HCT116 (cell line): Measurements from ENCODE around the gene NFKB1. TPM values are rescaled to one million over a fixed set of nuclear protein-coding genes. Genes with fewer than 3 reads are reported as not detected.

Experiments
- ATAC-seq: fragments of 200-7000 bp; cut with Tn5 transposase; 2 replicates; pipeline ENCODE4 v1.9.1; 2020; ENCODE audit warnings: mild to moderate bottlenecking, moderate library complexity
- BruUV-seq: library from RNA; stranded (reverse); fragments of 400-500 nt; replicated peaks from 2 replicates; lab custom pipeline; 2021; lab: Mats Ljungman, UMichigan
- CTCF ChIA-PET: fragments of 300-600 bp; sonication (Branson Sonifier 250); formaldehyde crosslinking; loops from one replicate; lab custom pipeline; 2021; ENCODE audit warnings: antibody characterized with exemption; lab: Charles Lee
- POLR2A ChIA-PET: fragments of 300-600, 350-600 bp; sonication (Branson Sonifier 250); formaldehyde crosslinking; loops from one replicate; lab custom pipeline; 2021; ENCODE audit warnings: antibody characterized with exemption; lab: Charles Lee
- RAD21 ChIA-PET, 2 experiments: fragments of 300-600 bp; sonication (Branson Sonifier 250); formaldehyde crosslinking; loops; one replicate each; lab custom pipeline; 2023; ENCODE audit warnings: low total read pairs in 2 of 2; ENCODE audit not compliant: uncharacterized antibody in 2 of 2, unreplicated experiment in 2 of 2, low non-redundant PET in 1 of 2; lab: Charles Lee
- DNase-seq: peaks from one replicate; pipeline ENCODE4 v3.0.0-alpha.2; 2010; ENCODE audit warnings: low read depth, low spot score
- H2AFZ ChIP-seq: fragments of 200-600 bp; shearing (Covaris generic), sonication (generic); 2 replicates; pipeline ENCODE4 v1.6.1; 2017; ENCODE audit warnings: low read depth, mixed run types, mixed read lengths, antibody characterized with exemption, low read length; ENCODE audit not compliant: poor library complexity, severe bottlenecking
- H3K27ac ChIP-seq: 2 replicates; pipeline ENCODE4 v1.5.1; 2012; ENCODE audit warnings: low read depth, low read length
- H3K27me3 ChIP-seq: fragments of 200-600 bp; sonication (generic); 2 replicates; pipeline ENCODE4 v1.6.1; 2016; ENCODE audit warnings: mixed run types, low read length, mixed read lengths; ENCODE audit not compliant: insufficient read depth
- H3K36me3 ChIP-seq, 2 experiments: fragments of 200-500 bp in 1 of 2; fragments of 200-600 bp in 1 of 2; sonication (Bioruptor generic) in 1 of 2; sonication (generic) in 1 of 2; 2 replicates each; pipeline versions ENCODE4 v1.5.1 to v1.6.1; 2014 to 2016; ENCODE audit warnings: low read length in 2 of 2, inconsistent platforms in 1 of 2, mixed read lengths in 1 of 2, mixed run types in 1 of 2; ENCODE audit not compliant: insufficient read depth in 2 of 2, control insufficient read depth in 1 of 2
- H3K4me1 ChIP-seq, 2 experiments: fragments of 200-600 bp in 1 of 2; sonication (generic) in 1 of 2; 2 replicates each; pipeline versions ENCODE4 v1.5.1 to v1.6.1; 2012 to 2017; ENCODE audit warnings: low read length in 2 of 2, inconsistent platforms in 1 of 2, mild to moderate bottlenecking in 1 of 2, mixed read lengths in 1 of 2, mixed run types in 1 of 2, moderate library complexity in 1 of 2; ENCODE audit not compliant: insufficient read depth in 2 of 2, control insufficient read depth in 1 of 2
- H3K4me2 ChIP-seq: fragments of 200-600 bp; sonication (generic); 2 replicates; pipeline ENCODE4 v1.6.1; 2017; ENCODE audit warnings: mixed run types, low read length, mixed read lengths
- H3K4me3 ChIP-seq, 2 experiments: fragments of 200-600 bp in 1 of 2; sonication (generic) in 1 of 2; replicated peaks in 1 of 2; 2 replicates each; pipeline ENCODE4 v1.5.1; 2011 to 2016; ENCODE audit warnings: low read length in 2 of 2, control low read depth in 1 of 2, low read depth in 1 of 2, mild to moderate bottlenecking in 1 of 2, mixed read lengths in 1 of 2, mixed run types in 1 of 2
- H3K79me2 ChIP-seq: fragments of 200-600 bp; sonication (generic); 2 replicates; pipeline ENCODE4 v1.6.1; 2017; ENCODE audit warnings: mild to moderate bottlenecking, mixed run types, low read length, moderate library complexity, mixed read lengths; ENCODE audit not compliant: insufficient read depth
- H3K9ac ChIP-seq: fragments of 200-600 bp; sonication (generic); 2 replicates; pipeline ENCODE4 v1.6.1; 2016; ENCODE audit warnings: low read length, mixed read lengths
- H3K9me2 ChIP-seq: fragments of 200-600 bp; sonication (generic), shearing (Covaris generic); 2 replicates; pipeline ENCODE4 v1.6.1; 2017; ENCODE audit warnings: mixed run types, mild to moderate bottlenecking, moderate library complexity; ENCODE audit not compliant: insufficient read depth
- H3K9me3 ChIP-seq, 2 experiments: fragments of 200-500 bp in 1 of 2; fragments of 200-600 bp in 1 of 2; sonication (Bioruptor generic) in 1 of 2; sonication (generic) in 1 of 2; 2 replicates each; pipeline ENCODE4 v1.6.1; 2014 to 2017; ENCODE audit warnings: low read length in 2 of 2, mixed read lengths in 2 of 2, inconsistent platforms in 1 of 2, low read depth in 1 of 2, mild to moderate bottlenecking in 1 of 2, mixed run types in 1 of 2, moderate library complexity in 1 of 2; ENCODE audit not compliant: control insufficient read depth in 1 of 2, insufficient read depth in 1 of 2
- H4K20me1 ChIP-seq: fragments of 200-600 bp; sonication (generic), shearing (Covaris generic); 2 replicates; pipeline ENCODE4 v1.6.1; 2017; ENCODE audit warnings: mixed run types, mild to moderate bottlenecking, moderate library complexity; ENCODE audit not compliant: insufficient read depth
- CTCF ChIP-seq, 3 experiments: fragments of 200-600 bp in 1 of 3; sonication (generic) in 1 of 3; IDR thresholded peaks in 2 of 3; conservative IDR thresholded peaks in 1 of 3; 2 replicates each; pipeline ENCODE4 v1.5.1; 2012 to 2017; ENCODE audit warnings: low read depth in 2 of 3, low read length in 2 of 3, antibody characterized with exemption in 1 of 3, borderline replicate concordance in 1 of 3, control low read depth in 1 of 3, mild to moderate bottlenecking in 1 of 3, mixed read lengths in 1 of 3, mixed run types in 1 of 3, moderate library complexity in 1 of 3; ENCODE audit not compliant: insufficient read depth in 1 of 3
- EZH2 ChIP-seq: fragments of 200-600 bp; sonication (generic); IDR thresholded peaks from 2 replicates; pipeline ENCODE4 v1.6.1; 2017; ENCODE audit warnings: antibody characterized with exemption, mixed run types
- EZH2phosphoT487 ChIP-seq: fragments of 200-600 bp; IDR thresholded peaks from 2 replicates; pipeline ENCODE4 v1.6.1; 2018; ENCODE audit warnings: antibody characterized with exemption, borderline replicate concordance
- SP1 ChIP-seq: IDR thresholded peaks from 2 replicates; pipeline ENCODE4 v1.6.1; 2012; ENCODE audit warnings: low read depth
- SRF ChIP-seq: IDR thresholded peaks from 2 replicates; pipeline ENCODE4 v1.6.1; 2012; ENCODE audit warnings: low read depth
- ZNF274 ChIP-seq: fragments of 200-500 bp; sonication (Bioruptor generic); IDR thresholded peaks from 2 replicates; pipeline ENCODE4 v1.6.1; 2014; ENCODE audit warnings: mild to moderate bottlenecking, low read depth, low read length, inconsistent platforms
- intact Hi-C: fragments of 100-400 bp; cut with micrococcal nuclease; formaldehyde crosslinking; loops from 2 replicates; pipeline ENCODE4 v1.10.0; 2022
- total RNA-seq: library from RNA; stranded (reverse); gene quantifications from one replicate; pipeline ENCODE4 v1.2.1, GENCODE V29; 2021; ENCODE audit not compliant: unreplicated experiment

The NFKB1 gene
- total RNA-seq, 1 experiment from 2014 or later: 29.4 TPM

- ATAC-seq (no peak), DNase-seq (no peak)
- POLR2A ChIA-PET: no interaction called here
- Histone ChIP-seq H3K9me3 (no peaks in the 10 kb centered on the region), H2AFZ (no peak overlapping the region), H3K4me2 (no peak overlapping the region), H3K9me2 (no peaks in the 10 kb centered on the region)
- no peak for TF ChIP-seq CTCF (IDR thresholded peaks at IDR 0.05 in 2 of 3, conservative IDR thresholded peaks at IDR 0.05 in 1 of 3; ENCODE audit: borderline replicate concordance in 1 of 3, insufficient read depth in 1 of 3, low read depth in 2 of 3, low read length in 2 of 3)
- TF ChIP-seq EZH2phosphoT487: no peak
- TF ChIP-seq SP1: no peak
- TF ChIP-seq EZH2: no peak
- TF ChIP-seq SRF: no peak
- TF ChIP-seq, all 23 proteins: peak for 0
- H3K36me3 ChIP-seq: no peaks in the 10 kb centered on the region
- ChIA-PET RAD21 (no interaction called here), CTCF (no interaction called here)
- intact Hi-C loops: no loop called here
- no peak overlapping the region for H3K4me3 ChIP-seq
- peaks cover 0 to 12% of the 10 kb centered on the region in 2 experiments; a peak in 2 of 4 replicates for H3K4me1 ChIP-seq
- H4K20me1 ChIP-seq: no peaks in the 10 kb centered on the region
- no TSS peak for BruUV-seq
- H3K27me3 ChIP-seq: no peaks in the 10 kb centered on the region
- no peak overlapping the region for H3K9ac ChIP-seq
- no peaks in the 10 kb centered on the region for H3K79me2 ChIP-seq
- no peak overlapping the region for H3K27ac ChIP-seq
Measured at GRCh38 chr4:102641793-102642192, 140.6 kb downstream of the NFKB1 start.

- POLR2A ChIA-PET: no interaction called here
- Histone ChIP-seq H3K27me3 (no peaks in the 10 kb centered on the region), H2AFZ (no peak overlapping the region)
- intact Hi-C loops: no loop called here
- TF ChIP-seq SP1 (no peak), ZNF274 (no peak), EZH2phosphoT487 (no peak)
- TF ChIP-seq, all 23 proteins: peak for 0
- Histone ChIP-seq H3K9me3 (no peaks in the 10 kb centered on the region), H4K20me1 (no peaks in the 10 kb centered on the region), H3K27ac (no peak overlapping the region), H3K9ac (no peak overlapping the region), H3K4me1 (peaks cover 0 to 12% of the 10 kb centered on the region in 2 experiments; a peak in 2 of 4 replicates), H3K36me3 (no peaks in the 10 kb centered on the region), H3K9me2 (no peaks in the 10 kb centered on the region), H3K79me2 (no peaks in the 10 kb centered on the region), H3K4me2 (no peak overlapping the region), H3K4me3 (no peak overlapping the region)
- no TSS peak for BruUV-seq
- DNase-seq (no peak), ATAC-seq (no peak)
- ChIA-PET CTCF (no interaction called here), RAD21 (no interaction called here)
Measured at GRCh38 chr4:102642631-102643298, 141.6 kb downstream of the NFKB1 start.
